Natural killer cell (primary cell): Measurements from ENCODE around the gene DBN1. TPM values are rescaled to one million over a fixed set of nuclear protein-coding genes. Genes with fewer than 3 reads are reported as not detected.
A peak's percentile ranks its signal among the peaks of the same experiment; 100 is the strongest.

Experiments used
- ATAC-seq, 3 donors: fragments of 150-1000 bp in 2 of 3; fragments of 200-7000 bp in 1 of 3; cut with Tn5 transposase; 1 replicate in 1 of 3; 2 replicates in 2 of 3; pipeline ENCODE4 v1.10.0; 2021; ENCODE audit warnings: mild to moderate bottlenecking in 2 of 3, moderate library complexity in 2 of 3
- DNase-seq, 2 donors: peaks; one replicate each; pipeline versions ENCODE4 v3.0.0 to v3.0.0-alpha.2; 2013 to 2021; ENCODE audit warnings: mixed read lengths in 1 of 2
- H3K27ac ChIP-seq: one replicate; pipeline ENCODE4 v1.5.1; 2013; ENCODE audit warnings: mild to moderate bottlenecking, low read length
- H3K27me3 ChIP-seq: one replicate; pipeline ENCODE4 v1.6.1; 2013; ENCODE audit warnings: low read length; ENCODE audit not compliant: control insufficient read depth, insufficient read depth
- H3K36me3 ChIP-seq: one replicate; pipeline ENCODE4 v1.6.1; 2013; ENCODE audit warnings: low read length; ENCODE audit not compliant: control insufficient read depth, insufficient read depth
- H3K4me1 ChIP-seq: one replicate; pipeline ENCODE4 v1.6.1; 2013; ENCODE audit warnings: low read length; ENCODE audit not compliant: control insufficient read depth, insufficient read depth
- H3K4me3 ChIP-seq: one replicate; pipeline ENCODE4 v1.5.1; 2013; ENCODE audit warnings: low read length
- H3K9me3 ChIP-seq: one replicate; pipeline ENCODE4 v1.6.1; 2013; ENCODE audit warnings: low read length; ENCODE audit not compliant: control insufficient read depth, insufficient read depth
- H3K27ac Mint-ChIP-seq, 2 donors: one replicate each; pipeline ENCODE4 v1.8.0; 2022; ENCODE audit warnings: mild to moderate bottlenecking in 2 of 2, mixed read lengths in 2 of 2, moderate library complexity in 1 of 2
- H3K27me3 Mint-ChIP-seq, 2 donors: one replicate each; pipeline ENCODE4 v1.8.0; 2022; ENCODE audit warnings: low read depth in 2 of 2, mixed read lengths in 2 of 2
- H3K36me3 Mint-ChIP-seq: one replicate; pipeline ENCODE4 v1.8.0; 2022; ENCODE audit warnings: mixed read lengths
- H3K4me1 Mint-ChIP-seq, 2 donors: one replicate each; pipeline ENCODE4 v1.8.0; 2022; ENCODE audit warnings: mixed read lengths in 2 of 2
- H3K4me3 Mint-ChIP-seq: one replicate; pipeline ENCODE4 v1.8.0; 2022; ENCODE audit warnings: mild to moderate bottlenecking, moderate library complexity, mixed read lengths
- H3K9me3 Mint-ChIP-seq, 2 donors: one replicate each; pipeline ENCODE4 v1.8.0; 2022; ENCODE audit warnings: mixed read lengths in 2 of 2
- CTCF ChIP-seq: fragments of 200-600 bp; IDR thresholded peaks from one replicate; pipeline ENCODE4 v1.8.0; 2022; ENCODE audit warnings: antibody characterized with exemption
- WGBS: methylation state at CpG from one replicate; pipeline ENCODE4 v1.1.7; 2013; ENCODE audit warnings: missing lambda C conversion rate; ENCODE audit not compliant: insufficient coverage; 5-methylcytosine and 5-hydroxymethylcytosine counted together
- intact Hi-C: fragments of 100-400 bp; cut with micrococcal nuclease; formaldehyde crosslinking; loops from one replicate; pipeline ENCODE4 v1.14.2; 2022
- total RNA-seq, 4 donors: library from RNA; stranded (reverse); fragments of 120-200 nt in 1 of 4; gene quantifications; one replicate each; pipeline versions ENCODE4 v1.2.3 to v1.2.4, GENCODE V29; 2013 to 2022

Gene DBN1
- total RNA-seq, 3 donors from 2014 or later (not counting 1 experiment from before 2014, with no cell fraction given), result 13.7 to 25.2 (median 15.0) TPM

GRCh38 chr5:177496070-177496726 is 22.8 kb upstream of the DBN1 start:
- Histone ChIP-seq H3K27me3 (peaks cover 5% of the 10 kb centered on the region), H3K9me3 (no peaks in the 10 kb centered on the region), H3K27ac (no peak overlapping the region), H3K4me3 (no peak overlapping the region), H3K36me3 (no peaks in the 10 kb centered on the region), H3K4me1 (peaks cover 63% of the 10 kb centered on the region)
- DNase-seq (peak in 1 of 2 donors; percentile 26), ATAC-seq (no peak)
- no peaks in the 10 kb centered on the region for H3K9me3 Mint-ChIP-seq
- no peak for TF ChIP-seq CTCF
- WGBS, result 81% methylated on average over 12 of the region's 12 CpGs
- peaks cover 10 to 14% of the 10 kb centered on the region in 2 donors for H3K27me3 Mint-ChIP-seq
- intact Hi-C loops, result loop anchor here (10.0 kb wide), 1 partner anchor 381 kb away; no protein-coding TSS in a partner anchor
- H3K36me3 Mint-ChIP-seq, result no peaks in the 10 kb centered on the region
- peak overlapping the region; percentile 69 for H3K4me3 Mint-ChIP-seq
- peaks cover 18 to 55% of the 10 kb centered on the region in 2 donors for H3K4me1 Mint-ChIP-seq
- H3K27ac Mint-ChIP-seq, result peak overlapping the region in 1 of 2 donors; percentile 14

- Histone ChIP-seq H3K4me3 (no peak overlapping the region), H3K27ac (no peak overlapping the region), H3K4me1 (peaks cover 56% of the 10 kb centered on the region), H3K9me3 (no peaks in the 10 kb centered on the region), H3K27me3 (peaks cover 5% of the 10 kb centered on the region), H3K36me3 (no peaks in the 10 kb centered on the region)
- Mint-ChIP-seq H3K4me1 (peaks cover 15 to 50% of the 10 kb centered on the region in 2 donors), H3K9me3 (no peaks in the 10 kb centered on the region), H3K27me3 (peaks cover 10 to 14% of the 10 kb centered on the region in 2 donors), H3K36me3 (no peaks in the 10 kb centered on the region), H3K27ac (peak overlapping the region in 1 of 2 donors; percentile 14), H3K4me3 (no peak overlapping the region)
- 82% methylated on average over 14 of the region's 14 CpGs for WGBS
- ATAC-seq (no peak), DNase-seq (no peak)
- TF ChIP-seq CTCF, result no peak
- intact Hi-C loops, result loop anchor here (10.0 kb wide), 1 partner anchor 381 kb away; no protein-coding TSS in a partner anchor
These were observed 22.0 kb upstream of the DBN1 start for GRCh38 chr5:177495243-177496060.

GRCh38 chr5:177494346-177495195 is 21.1 kb upstream of the DBN1 start:
- Mint-ChIP-seq H3K36me3 (no peaks in the 10 kb centered on the region), H3K4me1 (peaks cover 14 to 51% of the 10 kb centered on the region in 2 donors), H3K27me3 (peaks cover 8 to 10% of the 10 kb centered on the region in 2 donors), H3K4me3 (no peak overlapping the region), H3K9me3 (no peaks in the 10 kb centered on the region), H3K27ac (peak overlapping the region in 1 of 2 donors; percentile 80)
- 68% methylated on average over 11 of the region's 11 CpGs for WGBS
- intact Hi-C loops, result loop anchor here (10.0 kb wide), 1 partner anchor 380 kb away; no protein-coding TSS in a partner anchor
- ATAC-seq, result peak in 2 of 3 donors; percentile 6 to 59
- Histone ChIP-seq H3K36me3 (no peaks in the 10 kb centered on the region), H3K4me3 (no peak overlapping the region), H3K27me3 (peaks cover 5% of the 10 kb centered on the region), H3K9me3 (no peaks in the 10 kb centered on the region), H3K27ac (no peak overlapping the region), H3K4me1 (peaks cover 56% of the 10 kb centered on the region)
- TF ChIP-seq CTCF, result no peak
- no peak for DNase-seq
